Activated CD4-positive, alpha-beta T cell treated with anti-CD3 and anti-CD28 coated beads, Interleukin-2, amount 50 U/mL, for 24 hours (primary cell): ENCODE results near the gene MARK3.
"Not testable (repeated sequence)": the region's sequence is repeated elsewhere in the genome, so short reads cannot be mapped to it uniquely, and the experiment has no call there.

Experiments
- DNase-seq, 2 donors: peaks; one replicate each; pipeline ENCODE4 v3.0.0-alpha.2; 2020; ENCODE audit warnings: low read depth in 1 of 2, low spot score in 1 of 2

Gene MARK3

DNA sequence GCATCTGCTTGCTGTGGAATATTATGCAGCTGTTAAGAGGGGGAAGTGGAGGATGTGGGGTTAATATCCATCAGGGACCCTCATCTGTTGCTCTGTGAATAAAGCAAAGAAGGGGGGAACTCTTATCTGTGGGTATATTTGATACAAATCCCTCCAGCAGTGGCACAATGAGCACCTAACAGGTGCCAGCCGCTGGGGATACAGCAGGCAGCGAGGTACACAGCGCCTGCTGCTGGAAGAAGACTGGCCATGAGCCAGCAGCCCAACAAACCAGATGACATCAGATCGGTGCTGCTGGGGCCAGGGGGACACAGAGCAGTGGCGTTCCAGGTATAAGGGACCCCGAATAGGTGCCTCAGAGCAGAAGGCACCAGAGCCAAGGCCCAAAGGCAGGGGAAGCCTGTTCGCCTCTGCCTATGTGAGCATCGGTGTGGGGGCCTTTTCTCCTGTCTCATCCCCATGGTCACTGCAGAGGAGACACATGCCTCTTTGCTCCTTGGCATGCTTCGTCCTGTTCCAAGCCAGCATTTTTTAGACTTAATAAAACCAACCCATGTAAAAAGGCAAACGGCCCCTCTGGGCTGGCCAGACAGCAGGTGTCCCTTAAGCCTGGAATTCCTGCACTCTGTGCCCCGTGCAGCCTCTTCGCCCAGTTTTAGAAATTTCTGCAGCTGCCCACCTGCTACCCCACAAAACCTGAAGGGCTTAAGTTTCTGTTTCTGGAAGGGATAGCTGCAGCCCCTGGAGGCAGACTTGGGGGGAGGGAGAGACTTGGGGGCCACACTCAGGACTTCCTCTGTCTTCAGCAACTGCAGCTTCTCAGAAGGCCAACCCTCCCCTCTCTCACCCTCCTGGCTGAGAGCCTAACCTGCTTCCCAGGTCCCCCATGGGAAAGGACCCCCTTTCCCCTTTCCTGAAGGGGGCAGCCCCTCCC lies 139.1 kb downstream of the MARK3 start:
- DNase-seq = no peak

DNA sequence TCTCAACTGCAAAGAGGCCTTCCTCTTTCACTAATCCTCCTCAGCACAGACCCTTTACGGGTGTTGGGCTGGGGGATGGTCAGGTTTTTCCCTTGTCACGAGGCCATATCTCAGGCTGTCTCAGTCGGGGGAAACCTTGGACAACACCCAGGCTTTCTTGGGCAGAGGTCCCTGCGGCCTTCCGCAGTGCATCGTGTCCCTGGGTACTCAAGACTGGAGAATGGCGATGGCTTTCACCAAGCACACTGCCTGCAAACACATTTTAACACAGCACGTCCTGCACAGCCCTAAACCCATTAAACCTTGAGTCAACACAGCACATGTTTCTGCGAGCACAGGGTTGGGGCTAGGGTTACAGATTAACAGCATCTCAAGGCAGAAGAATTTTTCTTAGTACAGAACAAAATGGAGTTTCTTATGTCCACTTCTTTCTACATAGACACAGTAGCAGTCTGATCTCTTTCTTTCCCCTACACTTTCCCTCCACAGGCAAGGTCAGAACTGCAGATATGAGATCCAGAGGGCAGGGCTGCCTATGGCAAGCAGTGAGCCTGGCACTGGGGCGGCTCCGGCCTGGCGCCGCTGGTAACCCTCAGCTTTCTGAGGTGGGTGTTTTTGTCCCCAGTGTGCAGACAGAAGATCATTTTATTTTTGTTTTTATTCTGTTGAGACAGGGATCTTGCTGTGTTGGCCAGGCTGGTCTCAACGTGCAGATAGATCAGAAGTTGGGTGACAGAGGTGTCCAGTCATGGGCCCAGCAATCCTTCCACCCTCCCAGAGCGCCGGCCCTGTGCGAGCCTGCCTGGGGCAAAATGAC lies 140.4 kb downstream of the MARK3 start:
- not testable (repeated sequence) for DNase-seq

DNA sequence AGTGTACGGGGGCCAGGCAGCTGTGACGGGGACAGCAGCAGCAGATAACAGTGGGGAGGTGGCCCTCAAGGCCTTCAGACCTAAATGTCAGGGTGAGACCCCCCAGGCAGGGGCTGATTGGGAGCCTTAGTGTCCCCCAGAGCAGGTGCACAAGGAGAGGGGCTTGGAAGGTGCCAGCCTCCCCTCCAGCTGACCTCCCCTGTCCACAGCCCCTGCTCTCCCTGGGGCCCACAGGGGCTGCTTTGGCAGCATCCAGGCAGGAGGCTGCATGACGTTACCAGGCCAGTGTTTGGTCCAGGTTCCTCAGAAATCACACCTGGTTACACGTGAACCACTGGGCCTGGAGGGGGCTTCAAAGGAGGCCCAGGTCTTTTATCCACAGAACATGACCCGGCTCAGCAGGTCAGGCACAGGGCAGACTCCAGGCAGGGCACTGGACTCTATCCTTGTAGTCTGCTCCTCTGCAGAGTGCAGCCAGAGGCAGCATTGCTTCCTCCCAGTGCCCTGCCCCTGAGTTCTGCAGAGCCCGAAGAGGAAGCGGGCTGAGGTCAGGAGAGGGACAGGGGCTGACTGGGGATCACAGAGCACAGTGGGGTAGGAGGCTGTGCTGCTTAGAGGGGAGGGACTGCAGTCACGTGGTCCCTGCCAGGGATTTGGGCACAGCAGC lies 141.2 kb downstream of the MARK3 start:
- DNase-seq = no peak

DNA sequence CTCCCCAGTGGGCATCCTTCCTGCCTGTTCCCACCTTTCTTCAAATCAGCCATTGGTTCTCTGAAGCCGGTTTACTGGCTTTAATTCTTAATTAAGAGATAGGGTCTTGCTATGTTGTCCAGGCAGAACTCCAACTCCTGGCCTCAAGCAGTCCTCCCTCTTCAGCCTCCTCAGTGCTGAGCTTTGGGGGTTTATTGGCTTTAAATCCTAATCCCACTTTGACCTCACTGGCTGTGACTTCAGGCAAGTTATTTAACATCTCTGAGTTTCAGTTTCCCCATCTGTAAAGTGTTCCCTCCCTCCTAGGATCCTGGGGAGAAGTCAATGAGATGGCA lies 141.7 kb downstream of the MARK3 start:
- no peak for DNase-seq

DNA sequence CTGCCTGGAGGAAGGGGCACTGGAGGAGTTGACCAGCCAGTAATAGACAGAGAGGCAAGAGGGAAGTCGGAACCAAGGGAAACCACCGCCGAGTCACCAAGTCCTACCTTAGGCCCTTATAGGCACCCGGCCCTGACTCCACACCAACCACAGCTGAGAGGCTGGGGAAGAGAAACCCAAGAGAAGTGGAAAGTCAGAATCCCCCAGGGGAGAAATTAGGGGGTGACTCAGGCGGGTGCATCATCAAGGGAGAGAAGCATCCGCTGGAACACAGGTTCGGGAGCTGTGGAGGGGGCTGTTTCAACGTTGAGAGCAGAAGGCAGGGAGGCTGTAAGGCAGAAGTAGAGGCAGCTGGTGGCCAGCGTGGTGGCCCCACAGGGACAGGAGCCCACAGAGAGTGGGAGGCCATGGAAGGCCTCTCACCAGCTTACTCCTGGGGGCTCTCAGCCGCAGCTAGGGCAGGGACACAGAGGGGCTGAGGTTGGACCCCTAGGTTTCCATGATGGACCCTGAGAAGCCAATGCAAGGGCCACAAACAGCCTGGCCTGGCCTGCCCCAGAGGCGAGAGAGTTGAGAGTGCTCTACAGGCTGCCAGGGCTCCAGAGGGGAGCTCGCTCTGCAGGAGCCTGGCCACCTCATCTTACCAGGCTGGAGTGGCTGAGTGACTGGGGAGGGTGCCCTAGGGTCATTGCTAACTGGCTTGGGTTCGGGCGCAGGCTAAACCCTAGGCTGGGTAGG lies 142.4 kb downstream of the MARK3 start:
- no peak for DNase-seq

DNA sequence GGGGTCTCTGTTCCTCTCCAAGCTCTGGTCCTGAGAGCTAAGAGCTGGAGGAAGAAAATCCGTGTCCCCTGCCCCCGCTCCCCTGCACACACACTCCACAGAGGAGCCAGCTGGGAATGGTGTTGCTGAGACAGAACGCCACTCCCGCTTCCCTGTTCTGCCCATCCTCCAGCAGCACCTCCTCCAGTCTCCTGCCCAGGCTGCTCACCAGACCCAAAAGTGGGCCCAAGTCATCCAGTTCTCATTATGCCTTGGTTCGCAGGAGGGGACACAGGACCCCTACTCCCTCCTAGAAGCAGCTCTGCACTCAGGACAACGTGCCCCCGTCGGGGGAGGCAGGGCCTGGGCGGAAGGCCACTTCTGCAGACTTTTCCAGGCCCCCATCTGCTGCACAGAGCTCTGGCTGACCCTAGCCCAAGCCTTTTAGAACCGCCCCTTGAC lies 143.0 kb downstream of the MARK3 start:
- DNase-seq = no peak

DNA sequence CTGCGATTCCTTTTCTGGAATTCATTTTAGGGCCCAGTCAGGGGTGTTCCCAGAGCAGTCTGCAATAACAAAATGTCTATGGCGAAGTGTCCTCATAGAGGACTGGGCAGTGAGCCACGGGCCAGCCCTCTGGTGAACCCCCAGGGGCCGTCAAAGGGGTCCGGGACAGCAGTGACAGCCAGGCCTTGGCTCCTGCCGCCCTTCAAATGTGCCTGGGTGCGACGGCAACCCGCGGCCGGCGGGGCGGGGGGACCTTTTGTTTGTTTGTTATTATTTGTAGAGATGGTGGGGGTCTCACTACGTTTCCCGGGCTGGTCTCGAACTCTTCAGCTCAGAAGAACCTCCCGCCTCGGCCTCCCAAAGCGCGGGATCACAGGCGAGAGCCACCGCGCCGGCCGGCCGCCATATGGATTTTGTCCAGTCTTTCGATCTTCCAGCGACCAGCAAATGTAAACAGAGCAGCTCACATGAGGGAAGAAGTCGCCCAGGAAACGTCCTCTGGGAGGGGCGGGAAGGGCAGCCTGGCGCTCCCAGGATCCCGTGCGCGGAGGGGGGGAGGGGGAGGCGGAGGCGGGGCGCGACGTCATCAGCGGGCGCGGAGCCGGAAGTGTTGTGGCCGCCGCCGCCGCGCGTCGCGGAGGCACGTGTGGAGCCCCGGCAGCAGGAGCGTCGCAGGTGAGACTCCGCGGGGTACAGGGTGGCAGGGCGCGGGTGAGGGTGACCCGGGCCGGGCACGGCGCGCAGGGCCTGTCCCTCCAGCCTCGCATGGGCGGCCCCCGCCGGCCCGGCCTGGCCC lies 143.6 kb downstream of the MARK3 start, which contains the start of gene TRMT61A:
Gene TRMT61A (plus strand): TSS at position 610 of the 796 bp plus-strand sequence. CDS start 783 bp downstream, outside the sequence.
- DNase-seq = peak; percentile 64 to 69

DNA sequence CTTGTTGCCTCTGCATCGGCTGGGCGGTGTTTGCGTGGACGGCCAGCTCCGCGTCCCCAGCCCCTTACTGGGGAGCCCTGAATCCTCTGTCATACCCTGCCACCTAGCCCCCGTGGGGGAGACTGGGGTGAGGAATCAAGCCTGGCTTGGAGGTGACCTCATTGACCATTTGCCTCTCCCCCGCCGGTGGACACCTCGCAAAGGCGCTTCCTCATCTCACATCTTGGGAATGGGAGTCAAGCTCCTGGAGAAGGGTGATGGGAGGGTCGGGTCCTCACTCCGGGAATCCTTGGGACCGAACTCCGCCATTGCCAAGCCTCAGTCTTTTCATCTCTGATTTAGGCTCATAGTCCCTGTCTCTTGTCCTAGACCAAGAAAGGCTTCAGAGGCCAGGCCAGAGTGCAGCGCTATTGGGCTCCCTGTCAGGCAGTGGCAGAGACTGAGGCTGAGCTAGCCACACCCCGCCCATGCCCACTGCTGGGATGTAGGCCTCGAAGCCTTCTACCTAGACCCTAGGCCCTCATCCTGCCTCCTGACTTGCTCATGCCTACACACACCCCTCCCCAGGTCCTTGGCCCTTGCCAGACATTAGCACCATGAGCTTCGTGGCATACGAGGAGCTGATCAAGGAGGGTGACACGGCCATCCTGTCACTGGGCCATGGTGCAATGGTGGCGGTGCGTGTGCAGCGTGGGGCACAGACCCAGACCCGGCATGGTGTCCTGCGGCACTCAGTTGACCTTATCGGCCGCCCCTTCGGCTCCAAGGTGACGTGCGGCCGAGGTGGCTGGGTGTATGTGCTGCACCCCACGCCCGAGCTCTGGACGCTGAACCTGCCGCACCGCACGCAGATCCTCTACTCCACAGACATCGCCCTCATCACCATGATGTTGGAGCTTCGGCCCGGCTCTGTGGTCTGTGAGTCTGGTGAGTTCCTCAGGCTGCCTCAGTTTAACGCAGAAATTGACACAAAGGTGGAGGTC lies 144.5 kb downstream of the MARK3 start:
- no peak for DNase-seq

DNA sequence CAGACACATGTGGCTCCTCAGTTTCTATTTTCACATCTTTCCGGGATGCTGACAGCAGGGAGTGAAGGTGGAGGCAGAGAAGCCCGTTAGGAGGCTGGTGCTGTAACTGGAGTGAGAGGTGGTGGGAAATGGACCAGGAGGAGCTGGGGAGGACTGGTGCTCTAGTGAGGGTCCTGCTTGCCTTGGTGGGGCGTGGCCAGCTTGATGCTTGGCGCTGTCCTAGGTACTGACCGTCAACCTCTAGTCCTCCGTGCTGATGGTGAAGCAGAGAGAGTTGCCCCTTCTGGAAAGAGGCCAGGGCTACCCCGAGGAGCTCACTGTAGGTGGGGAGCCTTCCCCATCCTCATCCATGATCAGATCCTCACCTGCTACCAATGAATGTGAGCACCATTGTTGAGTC lies 145.2 kb downstream of the MARK3 start:
- DNase-seq = no peak

DNA sequence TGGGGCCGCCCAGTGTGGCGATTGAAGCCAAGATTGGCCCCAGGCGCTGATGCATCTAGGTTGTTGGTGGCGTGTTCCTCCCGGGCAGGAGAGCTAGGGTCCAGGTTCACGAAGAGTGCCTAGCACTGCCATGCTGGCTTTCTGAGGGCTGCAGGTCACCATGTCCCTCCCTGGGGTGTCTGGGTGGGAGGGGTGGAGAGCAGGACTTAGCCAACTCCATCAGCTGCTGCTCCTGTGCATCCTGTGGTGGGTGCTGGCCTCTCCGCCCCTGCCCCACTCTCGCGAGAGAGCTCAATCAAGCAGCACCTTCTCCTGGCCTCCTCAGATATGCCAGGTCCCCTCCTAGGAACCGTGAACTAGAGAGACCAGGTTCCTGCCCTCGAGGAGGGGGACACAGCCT lies 145.6 kb downstream of the MARK3 start:
- no peak for DNase-seq

DNA sequence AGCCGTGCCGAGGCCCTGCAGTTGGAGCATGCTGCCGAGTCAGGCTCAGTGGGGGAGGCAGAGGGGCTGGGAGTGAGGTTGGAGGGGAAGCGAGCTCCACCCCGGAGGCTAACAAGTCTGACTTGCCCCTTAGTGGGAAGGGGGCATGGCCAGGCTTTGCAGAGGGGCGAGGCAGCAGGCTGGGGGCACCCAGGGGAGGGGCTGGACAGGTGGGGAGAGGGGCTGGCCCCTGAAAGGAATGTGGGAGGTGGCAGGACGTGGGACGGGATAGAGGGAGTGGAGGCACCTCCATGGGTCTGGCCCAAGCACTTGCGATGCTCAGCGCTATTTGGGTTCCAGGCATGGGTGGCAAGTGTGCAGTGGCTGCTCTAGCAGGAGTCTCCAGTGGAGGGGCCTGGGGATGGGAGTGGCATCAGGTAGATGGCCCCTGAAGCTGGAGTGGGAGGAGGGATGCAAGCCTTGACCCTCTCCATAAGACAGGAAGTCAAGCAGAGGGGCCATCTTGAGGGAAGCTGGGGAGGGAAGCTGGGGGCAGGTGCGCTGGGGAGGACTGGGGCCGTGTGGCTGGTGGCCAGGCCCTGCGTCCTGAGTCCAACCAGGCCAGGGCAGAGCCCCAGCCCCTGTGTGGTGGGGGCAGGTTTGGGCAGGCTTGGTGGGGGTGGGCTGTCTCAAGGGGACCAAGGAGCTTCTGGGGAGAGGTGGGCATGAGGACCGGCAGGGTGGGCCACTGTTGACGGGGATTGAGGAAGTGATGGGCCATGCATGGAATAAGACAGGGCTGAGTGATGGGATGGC lies 146.4 kb downstream of the MARK3 start:
- no peak for DNase-seq

DNA sequence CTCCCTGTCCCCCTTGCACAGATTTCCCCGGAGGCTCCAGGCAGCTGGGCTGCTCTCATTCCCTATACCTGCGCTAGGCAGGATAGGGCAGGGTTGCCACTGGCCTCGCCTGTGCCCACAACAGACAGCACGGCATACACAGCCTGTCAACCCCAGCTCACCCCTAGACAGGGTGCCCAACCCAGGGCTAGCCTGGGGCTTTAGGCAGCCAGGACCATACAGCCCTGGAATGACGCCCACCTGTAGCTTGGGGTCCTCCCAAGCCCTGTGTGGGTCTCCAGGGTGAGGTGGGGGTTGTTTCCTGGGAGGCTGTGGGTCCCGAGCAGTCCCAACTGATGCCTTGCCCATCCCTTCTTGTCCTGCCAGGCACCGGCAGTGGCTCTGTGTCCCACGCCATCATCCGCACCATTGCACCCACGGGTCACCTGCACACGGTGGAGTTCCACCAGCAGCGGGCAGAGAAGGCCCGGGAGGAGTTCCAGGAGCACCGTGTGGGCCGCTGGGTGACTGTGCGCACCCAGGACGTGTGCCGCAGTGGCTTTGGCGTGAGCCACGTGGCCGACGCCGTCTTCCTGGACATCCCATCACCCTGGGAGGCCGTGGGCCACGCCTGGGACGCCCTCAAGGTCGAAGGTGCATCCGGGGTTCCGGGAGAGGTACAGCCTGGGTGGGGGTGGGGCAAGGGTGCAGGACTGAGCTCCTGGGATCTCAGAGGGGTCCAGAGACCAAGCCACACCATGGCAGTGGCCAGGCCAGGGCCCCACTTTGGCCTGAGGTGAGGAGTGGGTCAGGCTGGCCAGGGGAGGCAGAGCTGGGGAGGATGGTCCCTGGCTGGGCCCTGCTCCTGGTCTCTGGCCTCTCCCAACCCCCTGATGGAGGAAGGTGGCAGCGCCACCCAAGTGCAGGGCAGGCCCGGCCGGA lies 147.3 kb downstream of the MARK3 start:
- no peak for DNase-seq

DNA sequence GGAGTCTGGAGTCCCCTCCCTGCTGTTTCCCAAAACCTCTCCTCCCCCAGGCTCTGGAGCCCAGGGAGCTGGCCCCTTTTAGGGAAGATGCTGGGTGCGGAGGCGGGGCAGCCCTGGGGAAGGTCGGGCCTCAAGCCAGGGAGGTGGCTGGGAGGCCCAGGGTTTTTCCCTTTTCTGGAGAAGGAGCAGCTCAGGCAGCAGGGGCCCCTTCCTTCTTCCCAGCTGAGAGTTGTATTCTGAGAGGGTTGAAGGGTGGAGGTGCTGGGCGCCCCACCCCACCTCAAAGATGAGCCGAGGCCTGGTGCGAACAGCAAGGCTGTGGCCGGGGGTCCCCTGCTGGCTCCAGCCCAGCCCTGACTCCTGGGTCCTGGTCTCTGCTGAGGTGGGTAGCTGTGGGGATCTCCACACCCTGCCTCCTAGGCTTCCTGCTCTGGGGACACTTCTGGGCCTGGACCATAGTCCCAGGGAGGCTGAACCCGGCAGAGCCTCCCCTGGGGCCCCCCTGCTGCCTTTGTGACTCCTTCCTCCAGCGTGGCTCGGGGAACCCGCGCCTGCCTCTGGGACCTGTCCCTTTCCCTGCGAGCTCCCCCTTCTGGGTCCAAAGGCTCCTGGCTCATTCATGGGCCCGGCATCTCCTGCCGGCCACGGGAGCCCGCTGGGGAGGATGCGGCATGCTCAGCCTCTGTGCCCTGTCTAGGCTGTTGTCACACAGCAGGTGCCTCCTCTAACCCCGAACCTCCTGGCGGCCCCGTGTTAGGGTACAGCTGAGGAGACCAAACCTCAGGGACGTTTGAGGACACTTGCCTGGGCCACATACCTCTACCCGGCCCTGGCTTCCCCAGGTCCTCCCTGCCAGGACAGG lies 148.2 kb downstream of the MARK3 start:
- no peak for DNase-seq

DNA sequence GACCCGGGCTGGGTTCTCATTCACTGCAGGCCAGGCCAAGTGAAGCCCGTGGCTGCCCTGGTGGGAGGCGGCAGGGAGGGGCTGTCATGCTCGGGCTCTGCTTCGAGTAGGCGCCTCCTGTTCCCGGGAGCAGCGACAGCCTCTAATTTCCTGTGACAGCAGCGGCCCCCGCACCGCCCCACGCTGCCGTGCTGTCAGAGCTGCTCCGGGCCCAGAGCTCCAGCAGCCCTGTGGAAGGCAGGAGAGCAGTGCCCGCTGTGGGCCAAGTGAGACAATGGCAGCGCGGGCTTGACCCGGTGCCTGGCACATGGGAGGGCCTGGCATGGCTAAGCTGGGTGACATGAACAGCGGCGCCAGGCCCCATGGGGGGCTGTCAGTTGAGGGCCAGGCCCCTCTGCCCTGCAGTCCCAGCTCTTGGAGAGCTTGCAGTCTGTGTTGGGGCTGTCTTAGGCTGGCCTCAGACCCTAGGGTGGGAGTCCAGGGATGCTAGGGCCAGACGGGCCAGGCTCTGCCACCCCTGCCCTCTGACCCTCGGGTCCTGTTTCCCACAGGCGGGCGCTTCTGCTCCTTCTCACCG lies 148.9 kb downstream of the MARK3 start:
- DNase-seq = no peak

DNA sequence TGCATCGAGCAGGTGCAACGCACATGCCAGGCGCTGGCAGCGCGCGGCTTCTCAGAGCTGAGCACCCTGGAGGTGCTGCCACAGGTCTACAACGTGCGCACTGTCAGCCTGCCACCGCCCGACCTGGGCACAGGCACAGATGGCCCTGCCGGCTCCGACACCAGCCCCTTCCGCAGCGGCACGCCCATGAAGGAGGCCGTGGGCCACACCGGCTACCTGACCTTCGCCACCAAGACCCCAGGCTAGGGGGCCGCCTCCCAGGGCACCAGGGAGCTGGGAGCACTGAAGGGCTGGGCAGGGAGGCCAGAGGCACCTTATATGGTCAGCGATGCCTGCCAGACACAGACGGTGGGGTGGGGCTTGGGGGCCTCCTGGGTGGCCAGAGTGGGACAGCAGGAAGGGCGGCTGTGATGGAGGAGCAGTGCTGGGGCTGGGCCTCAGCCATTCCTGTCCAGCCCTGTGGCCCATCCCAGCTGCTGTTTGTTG lies 149.4 kb downstream of the MARK3 start:
- no peak for DNase-seq
